Measurements from ENCODE around the gene ASB13.

GRCh38 chr10:5670662-5671375 lies 4.4 kb upstream of the ASB13 start:
- TF ChIP-seq CTCF (IDR thresholded peaks at IDR 0.05) (no peak), POLR2A (IDR thresholded peaks at IDR 0.05) (no peak)
